HG03139 (cell line): ENCODE data around the gene UGT1A8.

Experiments used
- ATAC-seq: cut with Tn5 transposase; IDR thresholded peaks from one replicate; pipeline ENCODE4 v1.9.1; 2021; ENCODE audit not compliant: unreplicated experiment

Gene UGT1A8

GRCh38 chr2:233760043-233760442 lies 142.6 kb downstream of the UGT1A8 start, which contains the start of gene UGT1A1:
Gene UGT1A1, plus strand, starts transcription at chr2:233760270. Its CDS starts 18 bp downstream, at chr2:233760288.
- ATAC-seq = no peak

DNA sequence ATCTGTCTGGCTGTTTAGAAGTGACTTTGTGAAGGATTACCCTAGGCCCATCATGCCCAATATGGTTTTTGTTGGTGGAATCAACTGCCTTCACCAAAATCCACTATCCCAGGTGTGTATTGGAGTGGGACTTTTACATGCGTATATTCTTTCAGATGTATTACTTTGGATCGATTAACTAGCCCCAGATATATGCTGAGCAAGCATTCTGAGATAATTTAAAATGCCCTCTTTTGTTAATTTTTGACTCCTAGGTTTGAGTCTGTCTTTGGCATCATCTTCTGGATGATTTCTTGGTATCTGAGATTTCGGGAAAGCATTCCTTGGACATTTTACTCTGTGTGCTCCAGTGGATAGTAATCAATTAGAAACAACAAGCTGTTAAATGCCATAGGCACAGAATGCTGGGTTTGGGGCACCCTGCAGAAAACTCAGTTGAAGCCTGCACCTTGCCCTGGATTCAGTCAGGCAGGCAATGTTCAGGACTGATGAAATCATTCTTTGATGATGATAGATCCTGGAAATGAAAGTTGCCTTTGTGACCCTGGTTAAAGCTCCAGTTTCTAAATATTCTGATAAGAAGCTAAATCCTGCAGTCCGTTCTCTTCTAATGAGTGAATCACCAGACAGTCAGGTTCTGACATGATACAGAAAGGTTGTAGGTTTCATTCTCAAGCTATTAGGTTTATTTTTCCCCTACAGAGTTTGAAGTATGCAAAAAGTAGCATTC lies 143.8 kb downstream of the UGT1A8 start:
- ATAC-seq = no peak

- no peak for ATAC-seq
Observed at GRCh38 chr2:233764264-233764663, 146.8 kb downstream of the UGT1A8 start.

- ATAC-seq = no peak
Observed at GRCh38 chr2:233764761-233765160, 147.3 kb downstream of the UGT1A8 start.

DNA sequence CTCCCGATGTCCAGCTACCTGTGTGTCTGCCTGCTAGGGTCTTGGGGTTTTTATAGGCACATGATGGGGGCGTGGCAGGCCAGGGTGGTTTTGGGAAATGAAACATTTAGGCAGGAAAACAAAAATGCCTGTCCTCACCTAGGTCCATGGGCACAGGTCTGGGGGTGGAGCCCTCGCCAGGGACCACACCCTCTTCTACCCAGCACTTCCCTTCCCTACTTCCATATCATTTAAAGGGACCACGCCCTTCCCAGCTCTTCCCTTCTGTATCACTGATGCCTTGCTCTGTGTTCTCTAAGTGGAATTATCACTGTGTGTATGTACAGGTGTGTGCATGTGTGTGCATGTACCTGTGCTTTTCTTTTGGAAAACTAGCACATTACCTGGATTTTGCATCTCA lies 149.0 kb downstream of the UGT1A8 start:
- ATAC-seq = no peak

DNA sequence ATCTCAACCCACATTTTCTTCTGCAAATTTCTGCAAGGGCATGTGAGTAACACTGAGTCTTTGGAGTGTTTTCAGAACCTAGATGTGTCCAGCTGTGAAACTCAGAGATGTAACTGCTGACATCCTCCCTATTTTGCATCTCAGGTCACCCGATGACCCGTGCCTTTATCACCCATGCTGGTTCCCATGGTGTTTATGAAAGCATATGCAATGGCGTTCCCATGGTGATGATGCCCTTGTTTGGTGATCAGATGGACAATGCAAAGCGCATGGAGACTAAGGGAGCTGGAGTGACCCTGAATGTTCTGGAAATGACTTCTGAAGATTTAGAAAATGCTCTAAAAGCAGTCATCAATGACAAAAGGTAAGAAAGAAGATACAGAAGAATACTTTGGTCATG lies 150.6 kb downstream of the UGT1A8 start:
- ATAC-seq = no peak

GRCh38 chr2:233769260-233769659 lies 151.8 kb downstream of the UGT1A8 start:
- ATAC-seq = no peak

DNA sequence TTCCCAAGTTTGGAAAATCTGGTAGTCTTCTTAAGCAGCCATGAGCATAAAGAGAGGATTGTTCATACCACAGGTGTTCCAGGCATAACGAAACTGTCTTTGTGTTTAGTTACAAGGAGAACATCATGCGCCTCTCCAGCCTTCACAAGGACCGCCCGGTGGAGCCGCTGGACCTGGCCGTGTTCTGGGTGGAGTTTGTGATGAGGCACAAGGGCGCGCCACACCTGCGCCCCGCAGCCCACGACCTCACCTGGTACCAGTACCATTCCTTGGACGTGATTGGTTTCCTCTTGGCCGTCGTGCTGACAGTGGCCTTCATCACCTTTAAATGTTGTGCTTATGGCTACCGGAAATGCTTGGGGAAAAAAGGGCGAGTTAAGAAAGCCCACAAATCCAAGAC lies 154.7 kb downstream of the UGT1A8 start:
- no peak for ATAC-seq

- no peak for ATAC-seq
Observed at GRCh38 chr2:233772583-233772982, 155.2 kb downstream of the UGT1A8 start.

DNA sequence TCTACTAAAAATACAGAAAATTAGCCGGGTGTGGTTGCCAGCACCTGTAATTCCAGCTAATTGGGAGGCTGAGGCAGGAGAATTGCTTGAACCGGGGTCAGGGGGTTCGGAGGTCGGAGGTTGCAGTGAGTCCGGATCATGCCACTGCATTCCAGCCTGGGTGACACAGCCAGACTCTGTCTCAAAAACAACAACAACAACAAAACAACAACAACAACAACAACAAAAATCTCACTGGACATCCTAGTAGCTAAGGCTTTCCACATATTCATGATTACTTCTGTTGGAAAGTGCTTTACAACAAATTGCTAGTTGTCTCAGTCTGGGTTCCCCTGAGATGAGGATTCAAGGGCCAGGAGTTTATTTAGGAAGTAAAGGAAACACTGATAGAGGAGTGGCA lies 156.4 kb downstream of the UGT1A8 start:
- ATAC-seq = no peak

GRCh38 chr2:233775414-233775813 lies 158.0 kb downstream of the UGT1A8 start:
- no peak for ATAC-seq

DNA sequence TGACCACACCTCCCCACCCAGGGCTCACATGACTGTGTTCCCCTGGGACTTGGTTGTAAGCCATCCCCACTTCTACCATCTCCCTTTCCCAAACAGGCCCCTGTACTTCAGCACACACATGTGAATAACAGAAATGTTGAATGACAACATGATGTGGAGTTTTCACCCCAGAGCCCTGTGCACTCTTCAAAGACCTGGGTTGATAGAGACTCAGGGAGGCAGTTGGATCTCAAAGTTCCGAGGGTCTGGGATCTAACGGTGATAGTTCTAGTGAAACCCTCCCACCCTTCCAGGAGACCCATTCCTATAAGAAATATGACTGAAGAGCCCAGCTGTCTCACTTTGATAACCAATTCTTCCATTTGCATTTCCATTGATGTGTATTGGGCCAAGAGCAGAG lies 160.6 kb downstream of the UGT1A8 start, which contains the start of gene MROH2A:
TSS of gene MROH2A (plus strand) at position 301 of the 400 bp plus-strand sequence. CDS start 1,029 bp downstream, outside the sequence.
- no peak for ATAC-seq

DNA sequence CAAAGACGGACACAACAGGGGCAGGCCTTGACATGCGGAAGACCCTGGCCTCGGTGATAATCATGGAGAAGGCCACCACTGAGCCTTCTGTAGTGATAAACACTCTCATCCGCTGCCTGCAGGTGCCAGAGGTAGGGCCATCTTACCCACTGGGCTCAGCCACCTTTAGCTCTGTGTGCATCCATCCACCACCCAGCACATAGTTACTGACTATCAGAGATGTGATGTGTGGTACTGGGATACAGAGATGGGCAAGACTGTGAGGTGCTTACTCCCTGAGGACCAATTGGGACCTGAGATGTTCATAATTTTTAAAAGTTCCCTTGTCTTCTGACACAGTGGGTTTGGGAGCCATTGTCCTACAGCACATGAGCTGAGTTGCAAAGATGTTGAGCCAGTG lies 162.3 kb downstream of the UGT1A8 start:
- no peak for ATAC-seq

DNA sequence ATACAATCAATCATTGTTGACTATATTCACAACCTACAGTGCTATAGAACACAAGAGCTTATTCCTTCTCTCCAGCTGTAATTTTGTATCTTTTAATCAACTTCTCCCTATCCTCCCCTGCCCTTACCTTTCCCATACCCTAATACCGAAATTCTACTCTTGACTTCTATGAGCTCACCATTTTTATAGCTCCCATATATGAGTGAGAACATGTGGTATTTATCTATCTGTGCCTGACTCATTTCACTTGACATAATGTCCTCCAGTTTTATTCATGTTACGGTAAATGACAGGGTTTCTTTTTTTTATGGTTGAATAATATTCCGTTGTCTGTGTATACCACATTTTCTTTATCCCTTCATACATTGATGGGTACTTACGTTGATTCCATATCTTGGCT lies 163.3 kb downstream of the UGT1A8 start:
- ATAC-seq = no peak

GRCh38 chr2:233789554-233789953 lies 172.1 kb downstream of the UGT1A8 start:
- no peak for ATAC-seq

GRCh38 chr2:233791151-233791882 lies 173.9 kb downstream of the UGT1A8 start:
- ATAC-seq = no peak

DNA sequence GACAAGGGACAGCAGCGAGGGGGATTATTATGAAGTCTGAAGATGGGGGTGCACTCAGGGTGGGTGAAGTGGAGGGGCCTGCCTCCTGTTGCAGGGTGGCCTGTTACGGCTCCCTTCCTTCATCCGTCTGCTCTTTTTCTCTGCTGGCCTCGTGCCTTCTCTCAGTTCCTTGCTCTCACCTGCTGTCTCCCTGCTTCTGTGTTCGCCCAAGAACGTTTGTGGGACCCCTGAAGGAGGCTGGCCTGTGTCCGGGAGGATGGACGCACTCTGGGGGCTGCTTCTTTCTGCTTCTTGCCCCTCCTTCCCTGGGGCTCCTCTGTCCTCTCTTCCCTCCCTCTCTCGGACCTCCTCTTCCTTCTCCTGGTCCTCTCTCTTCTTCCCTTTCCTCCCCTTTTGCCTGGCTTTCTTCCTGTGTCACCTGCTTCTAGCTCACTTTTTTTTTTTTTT lies 174.5 kb downstream of the UGT1A8 start:
- ATAC-seq = no peak

DNA sequence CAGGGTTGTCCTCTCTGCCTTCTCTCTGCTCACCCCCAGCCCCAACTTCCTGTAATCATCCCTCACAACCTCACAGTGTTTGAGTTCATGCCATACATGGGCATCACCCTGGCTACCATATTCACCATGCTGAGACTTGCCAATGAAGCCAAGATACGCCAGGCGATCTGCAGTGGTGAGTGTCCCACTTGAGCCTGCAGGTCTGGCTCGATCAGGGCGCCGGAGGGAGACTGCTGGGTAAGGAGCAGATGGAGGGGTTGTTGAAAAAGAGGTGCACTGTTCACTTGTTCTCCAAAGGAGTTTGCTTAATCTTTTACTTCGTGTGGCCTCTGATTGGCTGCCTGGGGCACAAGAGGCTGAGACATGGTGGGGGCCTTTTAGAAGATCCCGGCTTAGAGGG lies 175.3 kb downstream of the UGT1A8 start:
- no peak for ATAC-seq

- ATAC-seq = no peak
Observed at GRCh38 chr2:233793465-233794127, 176.2 kb downstream of the UGT1A8 start.

DNA sequence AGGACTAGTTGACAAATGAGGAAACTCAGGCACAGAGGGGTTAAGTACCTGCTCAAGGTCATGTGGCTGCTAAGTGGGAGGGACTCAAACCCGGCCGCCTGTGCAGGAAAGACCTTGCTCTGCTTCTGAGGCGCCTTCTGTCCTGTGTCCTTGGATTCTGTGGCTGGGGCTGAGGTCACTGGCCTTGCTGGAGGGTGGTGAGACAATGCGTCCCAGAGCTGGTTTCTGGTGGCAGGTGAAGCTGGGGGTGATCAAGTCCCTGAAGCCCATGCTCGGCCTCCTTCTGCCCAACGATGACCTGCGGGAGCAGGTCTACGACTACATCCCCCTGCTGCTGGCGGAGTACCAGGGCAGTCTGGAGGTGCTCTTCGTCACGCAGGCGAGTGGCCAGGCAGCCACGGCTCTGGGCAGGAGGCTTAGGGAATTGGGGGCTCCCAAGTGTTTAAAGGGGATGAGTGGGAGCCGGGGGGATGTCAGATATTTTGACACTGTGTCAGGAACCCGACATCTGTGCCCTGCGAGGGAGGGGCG lies 176.8 kb downstream of the UGT1A8 start:
- ATAC-seq = no peak

- ATAC-seq = no peak
Observed at GRCh38 chr2:233795735-233796171, 178.3 kb downstream of the UGT1A8 start.
